ENCODE data around the gene DLG2.

The DLG2 gene

DNA sequence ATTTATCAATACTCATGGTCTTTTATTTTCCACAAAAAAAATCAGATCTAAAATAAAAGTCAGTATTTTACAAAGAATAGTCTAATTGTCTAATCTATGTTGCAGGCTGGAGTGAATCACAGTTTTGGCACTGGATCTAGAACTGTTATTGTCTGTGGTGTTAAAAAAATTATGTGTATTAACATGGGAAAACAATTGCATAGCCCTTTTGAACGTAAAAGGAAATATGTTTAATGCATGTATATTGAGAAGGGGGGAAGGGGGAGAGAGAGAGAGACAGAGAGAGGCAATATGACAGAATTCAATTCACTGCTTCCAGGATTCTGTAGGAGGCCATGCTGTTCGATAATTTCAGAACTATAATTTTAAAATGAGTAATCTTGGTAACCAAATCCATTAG is 2016.1 kb downstream of the DLG2 start:
- Histone ChIP-seq H3K4me3 (ENCODE audit: low read depth in 1 of 2, low read length in 1 of 2) (no peak overlapping the region), H3K9me3 (no peaks in the 10 kb centered on the region), H3K27ac (no peak overlapping the region), H3K27me3 (no peaks in the 10 kb centered on the region), H3K36me3 (no peaks in the 10 kb centered on the region), H3K4me1 (ENCODE audit: control insufficient read depth in 1 of 2, insufficient read depth in 1 of 2, low read depth in 1 of 2, low read length in 1 of 2) (no peaks in the 10 kb centered on the region)
- TF ChIP-seq, protein P1, sequence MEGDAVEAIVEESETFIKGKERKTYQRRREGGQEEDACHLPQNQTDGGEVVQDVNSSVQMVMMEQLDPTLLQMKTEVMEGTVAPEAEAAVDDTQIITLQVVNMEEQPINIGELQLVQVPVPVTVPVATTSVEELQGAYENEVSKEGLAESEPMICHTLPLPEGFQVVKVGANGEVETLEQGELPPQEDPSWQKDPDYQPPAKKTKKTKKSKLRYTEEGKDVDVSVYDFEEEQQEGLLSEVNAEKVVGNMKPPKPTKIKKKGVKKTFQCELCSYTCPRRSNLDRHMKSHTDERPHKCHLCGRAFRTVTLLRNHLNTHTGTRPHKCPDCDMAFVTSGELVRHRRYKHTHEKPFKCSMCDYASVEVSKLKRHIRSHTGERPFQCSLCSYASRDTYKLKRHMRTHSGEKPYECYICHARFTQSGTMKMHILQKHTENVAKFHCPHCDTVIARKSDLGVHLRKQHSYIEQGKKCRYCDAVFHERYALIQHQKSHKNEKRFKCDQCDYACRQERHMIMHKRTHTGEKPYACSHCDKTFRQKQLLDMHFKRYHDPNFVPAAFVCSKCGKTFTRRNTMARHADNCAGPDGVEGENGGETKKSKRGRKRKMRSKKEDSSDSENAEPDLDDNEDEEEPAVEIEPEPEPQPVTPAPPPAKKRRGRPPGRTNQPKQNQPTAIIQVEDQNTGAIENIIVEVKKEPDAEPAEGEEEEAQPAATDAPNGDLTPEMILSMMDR (IDR thresholded peaks at IDR 0.05) = no peak

DNA sequence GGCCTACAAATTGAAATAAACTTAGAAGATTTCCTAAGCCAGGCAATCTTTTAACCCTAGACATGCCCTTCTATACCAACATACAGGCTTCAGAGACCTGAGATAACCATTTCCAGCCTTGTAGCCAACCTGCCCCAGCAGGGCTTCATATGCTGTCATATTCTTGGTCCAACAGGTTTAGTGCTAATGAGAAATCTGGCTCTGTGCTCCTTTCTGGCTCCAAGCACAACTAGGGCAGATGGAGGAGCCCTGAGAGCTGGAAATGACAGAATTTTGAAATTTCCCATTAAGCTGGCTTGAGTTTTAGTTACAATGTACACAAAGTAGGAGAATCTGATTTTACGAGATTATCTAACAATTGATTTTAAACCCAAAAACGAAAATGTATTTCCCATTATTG is 2018.0 kb downstream of the DLG2 start:
- no peak overlapping the region for H3K4me3 ChIP-seq (ENCODE audit: low read depth in 1 of 2, low read length in 1 of 2)
- H3K27me3 ChIP-seq = no peaks in the 10 kb centered on the region
- no peaks in the 10 kb centered on the region for H3K4me1 ChIP-seq (ENCODE audit: control insufficient read depth in 1 of 2, insufficient read depth in 1 of 2, low read depth in 1 of 2, low read length in 1 of 2)
- H3K36me3 ChIP-seq = no peaks in the 10 kb centered on the region
- no peaks in the 10 kb centered on the region for H3K9me3 ChIP-seq
- no peak overlapping the region for H3K27ac ChIP-seq
- TF ChIP-seq, protein P1 (IDR thresholded peaks at IDR 0.05) = no peak

DNA sequence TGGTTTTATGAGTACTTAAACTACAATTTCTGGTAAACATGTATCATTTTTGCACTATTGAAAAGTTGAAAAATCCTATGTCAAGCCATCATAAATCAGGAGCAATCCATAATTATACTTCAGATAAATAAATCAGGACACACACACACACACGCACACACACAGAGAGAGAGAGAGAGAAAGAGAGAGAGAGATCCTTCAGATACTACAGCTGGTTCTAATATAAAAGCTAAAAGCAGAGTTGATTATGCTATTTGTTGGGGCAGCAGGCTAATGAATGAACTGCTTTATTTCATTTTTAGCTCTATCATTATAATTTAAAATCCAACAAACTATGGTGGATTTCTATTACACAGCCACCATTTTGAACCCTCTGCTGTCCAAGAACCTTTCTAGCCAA is 2018.6 kb downstream of the DLG2 start:
- Histone ChIP-seq H3K4me1 (ENCODE audit: control insufficient read depth in 1 of 2, insufficient read depth in 1 of 2, low read depth in 1 of 2, low read length in 1 of 2) (no peaks in the 10 kb centered on the region), H3K27me3 (no peaks in the 10 kb centered on the region), H3K27ac (no peak overlapping the region), H3K9me3 (no peaks in the 10 kb centered on the region), H3K36me3 (no peaks in the 10 kb centered on the region), H3K4me3 (ENCODE audit: low read depth in 1 of 2, low read length in 1 of 2) (no peak overlapping the region)
- TF ChIP-seq, protein P1 (IDR thresholded peaks at IDR 0.05) = no peak

DNA sequence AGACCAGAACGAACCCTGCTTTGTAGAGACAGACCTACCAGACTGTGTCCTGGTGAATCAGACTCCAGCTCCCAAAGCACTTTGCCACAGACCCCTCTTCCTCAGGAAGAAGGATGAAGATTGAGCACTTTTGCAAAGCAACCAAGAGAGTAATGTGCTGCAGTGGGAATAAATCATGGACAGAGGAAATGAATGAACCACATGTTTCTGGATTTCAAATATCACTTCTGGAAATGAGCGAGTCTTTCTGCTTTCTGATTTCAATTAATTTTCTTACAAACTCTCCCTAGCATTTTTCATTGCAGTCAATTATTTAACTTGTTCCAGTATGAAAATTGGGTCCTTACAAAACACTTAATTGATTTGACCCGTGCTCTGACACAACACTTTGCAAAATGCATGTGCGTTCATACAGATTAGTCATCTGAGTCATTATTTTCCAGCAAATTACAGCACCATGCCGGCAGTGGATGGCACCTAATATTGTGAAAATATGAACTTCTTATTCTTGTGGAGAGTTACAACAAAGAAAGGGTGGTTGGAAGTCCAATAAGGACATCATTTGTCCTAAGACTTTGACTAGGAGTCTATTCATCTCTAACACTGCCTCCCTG is 2025.1 kb downstream of the DLG2 start:
- no peaks in the 10 kb centered on the region for H3K4me1 ChIP-seq (ENCODE audit: control insufficient read depth in 1 of 2, insufficient read depth in 1 of 2, low read depth in 1 of 2, low read length in 1 of 2)
- H3K36me3 ChIP-seq = no peaks in the 10 kb centered on the region
- TF ChIP-seq, protein P1 (IDR thresholded peaks at IDR 0.05) = no peak
- H3K9me3 ChIP-seq = no peaks in the 10 kb centered on the region
- no peak overlapping the region for H3K27ac ChIP-seq
- H3K4me3 ChIP-seq (ENCODE audit: low read depth in 1 of 2, low read length in 1 of 2) = no peak overlapping the region
- H3K27me3 ChIP-seq = no peaks in the 10 kb centered on the region

DNA sequence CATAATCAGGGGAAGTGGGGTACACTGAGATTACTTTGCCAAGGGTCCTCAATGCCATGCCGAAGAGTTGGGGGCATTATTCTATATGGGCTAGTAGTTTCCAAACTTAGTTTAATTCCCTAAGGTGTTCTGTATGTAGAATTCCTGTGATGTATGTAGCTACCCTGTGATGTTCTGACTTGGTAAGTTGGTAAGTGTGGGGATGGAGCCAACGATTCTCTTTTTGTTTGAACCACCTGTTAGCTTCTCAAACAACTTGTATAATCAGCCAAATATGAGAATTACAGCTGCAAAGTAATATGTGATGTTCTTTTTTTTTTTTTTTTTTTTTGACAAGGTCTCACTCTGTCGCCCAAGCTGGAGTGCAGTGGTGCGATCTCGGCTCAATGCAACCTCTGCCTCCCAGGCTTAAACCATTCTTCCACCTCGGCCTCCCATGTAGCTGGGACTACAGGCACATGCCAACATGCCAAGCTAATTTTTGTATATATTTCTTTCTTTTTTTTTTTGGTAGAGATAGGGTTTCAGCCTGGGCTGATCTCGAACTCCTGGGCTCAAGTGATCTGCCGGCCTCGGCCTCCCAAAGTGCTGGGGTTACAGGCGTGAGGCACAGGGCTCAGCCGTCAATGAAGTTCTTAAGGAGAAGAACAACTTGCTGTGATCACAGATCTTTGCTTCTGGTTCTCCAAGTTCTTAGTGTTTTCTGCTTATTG is 2025.8 kb downstream of the DLG2 start:
- no peaks in the 10 kb centered on the region for H3K4me1 ChIP-seq (ENCODE audit: control insufficient read depth in 1 of 2, insufficient read depth in 1 of 2, low read depth in 1 of 2, low read length in 1 of 2)
- no peak overlapping the region for H3K27ac ChIP-seq
- H3K36me3 ChIP-seq = no peaks in the 10 kb centered on the region
- H3K27me3 ChIP-seq = no peaks in the 10 kb centered on the region
- no peaks in the 10 kb centered on the region for H3K9me3 ChIP-seq
- no peak overlapping the region for H3K4me3 ChIP-seq (ENCODE audit: low read depth in 1 of 2, low read length in 1 of 2)
- TF ChIP-seq, protein P1 (IDR thresholded peaks at IDR 0.05) = no peak

Data from neutrophil (primary cell).